Stromal cell of bone marrow (primary cell): ENCODE measurements around the gene IL22.
"Not testable (repeated sequence)": the region's sequence is repeated elsewhere in the genome, so short reads cannot be mapped to it uniquely, and the experiment has no call there.

Experiments
- DNase-seq: peaks from one replicate; pipeline ENCODE4 v3.0.0-alpha.2; 2012; ENCODE audit warnings: low read depth

Gene IL22

GRCh38 chr12:68229956-68230355 is 23.4 kb downstream of the IL22 start:
- no peak for DNase-seq

DNA sequence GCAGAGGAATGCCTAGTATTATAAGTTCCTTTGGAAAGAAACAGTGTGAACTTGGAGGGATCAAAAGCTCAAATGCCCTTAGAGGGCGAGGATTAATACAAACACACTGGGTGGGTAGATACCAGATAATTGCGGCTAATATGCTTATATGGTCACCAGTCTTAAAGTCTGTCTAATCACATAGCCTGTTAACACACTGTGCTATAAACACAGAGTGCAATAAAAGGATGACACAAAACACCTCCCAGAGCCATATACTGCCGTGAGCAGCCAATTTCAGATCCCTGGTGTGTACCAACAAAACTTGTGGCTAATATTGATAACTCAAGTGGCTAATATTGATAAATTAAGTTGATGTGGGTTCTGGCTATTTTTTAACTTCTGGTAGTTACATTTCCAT is 26.0 kb downstream of the IL22 start:
- DNase-seq: no peak

DNA sequence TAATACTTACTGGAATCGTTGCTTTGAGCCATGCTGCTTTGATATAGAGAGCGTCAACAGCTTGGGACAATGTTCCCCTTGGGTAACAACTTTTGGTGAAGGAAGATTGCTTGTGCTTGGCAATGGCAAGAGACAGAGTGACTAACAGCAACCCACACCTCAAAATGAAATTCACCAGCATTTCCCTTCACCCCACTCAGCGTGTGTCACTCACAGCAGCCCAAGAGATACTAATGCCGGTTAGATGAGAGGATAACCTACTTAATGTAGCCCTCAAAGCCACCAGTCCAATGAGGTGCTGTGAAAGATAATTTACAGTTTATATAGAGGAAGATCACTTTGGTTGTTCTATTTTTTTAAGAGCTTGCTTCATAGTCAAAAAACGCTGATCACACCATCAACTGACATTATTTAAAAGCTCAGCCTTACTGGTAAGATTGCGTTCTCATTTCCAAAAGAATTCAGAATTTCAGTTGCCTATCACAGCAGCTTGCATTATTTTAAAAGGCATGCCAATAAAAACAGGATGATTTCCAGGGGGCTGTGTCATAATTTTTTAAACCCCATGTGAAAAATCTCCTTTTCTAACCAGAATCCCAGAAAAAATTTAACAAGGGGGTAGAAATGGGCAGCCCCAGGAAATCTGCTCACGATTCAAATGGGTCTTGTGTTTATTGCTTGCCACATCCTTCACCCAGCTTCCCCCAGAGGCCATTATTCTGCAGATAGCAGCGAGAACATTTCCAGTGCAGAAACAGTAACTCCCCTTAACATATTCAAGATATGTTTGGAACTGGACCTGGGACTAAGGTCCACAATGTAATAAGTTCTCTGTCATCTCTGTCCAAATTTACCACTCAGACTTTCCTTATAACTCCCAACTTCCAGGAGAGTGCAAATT is 27.6 kb downstream of the IL22 start, which contains the start of gene IL26:
Gene IL26 (minus strand): TSS at position 235 of the 901 bp plus-strand sequence. CDS start 54 bp downstream, at position 181.
- DNase-seq: peak; percentile 71

DNA sequence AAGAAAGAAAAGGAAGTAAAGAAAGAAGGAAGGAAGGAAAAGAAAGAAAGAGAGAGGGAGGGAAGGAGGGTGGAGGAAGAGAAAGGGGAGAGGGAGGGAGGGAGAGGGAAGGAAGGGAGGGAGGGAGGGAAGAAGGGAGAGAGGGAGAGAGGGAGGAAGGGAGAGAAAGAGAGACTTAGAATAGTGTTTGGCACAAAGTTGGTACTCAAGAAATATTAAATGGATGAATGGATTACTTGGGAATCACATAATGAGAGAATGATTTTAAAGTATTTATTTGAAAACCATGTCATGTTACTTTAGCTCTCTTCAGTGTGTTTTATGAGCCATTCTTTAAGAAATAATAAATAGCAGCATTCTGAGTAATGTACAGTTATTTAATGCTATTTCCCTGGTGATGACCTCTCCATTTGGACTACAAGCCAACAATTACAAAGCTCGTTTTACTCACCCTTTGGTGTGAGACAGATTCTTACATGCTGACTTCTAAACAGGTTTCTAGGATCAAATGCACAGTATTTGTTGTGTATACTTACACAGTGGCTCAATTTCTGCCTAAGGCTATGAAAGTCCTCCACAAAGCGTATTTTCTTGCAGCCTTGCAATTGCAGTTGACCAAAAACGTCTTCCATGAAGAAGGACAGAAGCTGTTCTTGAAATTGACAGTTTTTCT is 28.7 kb downstream of the IL22 start:
- DNase-seq: peak; percentile 86

DNA sequence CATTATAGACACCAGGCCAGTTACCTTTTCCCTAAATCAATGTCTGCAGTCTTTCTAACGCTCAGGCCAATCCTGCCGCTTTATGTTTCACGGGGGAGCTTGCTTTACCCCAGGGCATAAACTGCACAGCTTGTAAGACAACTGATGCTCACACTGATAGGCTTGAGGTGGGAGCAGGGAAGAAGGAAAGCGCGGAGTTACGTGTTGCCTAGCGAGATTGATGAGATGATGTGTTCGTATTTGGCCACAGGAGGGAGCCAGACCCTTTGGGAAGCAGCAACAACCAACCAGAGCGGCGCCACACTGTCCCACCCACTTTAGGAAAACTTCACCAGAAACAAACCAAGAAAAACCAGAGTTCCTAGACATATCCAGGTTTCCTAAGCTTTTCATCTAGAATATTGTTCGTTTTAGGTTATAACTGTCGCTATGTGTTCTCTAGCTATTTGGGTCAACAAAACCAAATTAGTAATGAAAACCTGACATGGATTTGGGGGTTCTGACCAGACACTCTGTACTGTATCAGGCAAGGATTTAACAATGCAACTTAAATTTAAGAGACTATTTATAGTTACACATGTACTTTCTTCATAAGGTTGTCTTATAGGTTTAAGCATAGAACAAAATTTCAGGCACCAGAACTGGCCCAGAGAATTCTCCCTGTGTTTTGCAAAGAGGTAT is 30.2 kb downstream of the IL22 start:
- DNase-seq: peak; percentile 82

GRCh38 chr12:68222326-68222725 is 31.1 kb downstream of the IL22 start:
- no peak for DNase-seq

- no peak for DNase-seq
These were observed 31.9 kb downstream of the IL22 start for GRCh38 chr12:68221497-68221896.

DNA sequence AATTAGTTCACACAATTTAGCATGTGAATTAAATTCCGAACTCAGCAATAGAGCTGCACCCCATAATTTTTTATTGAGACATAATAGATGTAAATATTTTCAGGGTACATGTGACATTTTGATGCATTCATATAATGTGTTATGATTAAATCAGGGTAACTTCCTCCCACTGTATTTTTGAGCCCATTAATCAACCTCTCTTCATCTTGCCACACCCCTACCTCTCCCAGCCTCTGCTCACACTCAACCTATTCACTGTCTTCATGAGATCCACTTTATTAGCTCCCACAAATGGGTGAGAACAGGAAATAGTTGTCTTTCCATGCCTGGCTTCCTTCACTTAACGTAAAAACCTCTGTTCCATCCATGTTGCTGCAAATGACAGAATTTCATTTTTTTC is 42.5 kb downstream of the IL22 start:
- DNase-seq: no peak

- not testable (repeated sequence) for DNase-seq
These were observed 44.2 kb downstream of the IL22 start for GRCh38 chr12:68209048-68209728.

DNA sequence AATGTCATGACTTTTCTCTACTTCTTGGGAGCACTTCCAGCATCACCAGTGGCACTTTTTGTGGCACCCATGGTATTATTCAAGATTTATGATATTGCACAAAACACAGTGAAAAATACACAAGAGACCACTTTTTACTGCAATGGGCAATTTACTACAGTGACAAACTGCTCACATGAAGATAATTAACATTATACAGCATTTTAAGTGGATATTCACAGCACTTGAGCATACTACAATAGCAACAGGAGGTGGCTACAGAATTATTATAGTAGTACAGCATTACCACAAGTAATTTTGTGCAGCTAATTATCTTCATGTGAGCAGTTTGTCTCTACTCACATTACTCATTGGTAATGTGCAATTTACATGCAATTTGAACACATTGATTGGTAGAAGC is 46.1 kb downstream of the IL22 start:
- no peak for DNase-seq

- no peak for DNase-seq
These were observed 47.0 kb downstream of the IL22 start for GRCh38 chr12:68206446-68206845.

DNA sequence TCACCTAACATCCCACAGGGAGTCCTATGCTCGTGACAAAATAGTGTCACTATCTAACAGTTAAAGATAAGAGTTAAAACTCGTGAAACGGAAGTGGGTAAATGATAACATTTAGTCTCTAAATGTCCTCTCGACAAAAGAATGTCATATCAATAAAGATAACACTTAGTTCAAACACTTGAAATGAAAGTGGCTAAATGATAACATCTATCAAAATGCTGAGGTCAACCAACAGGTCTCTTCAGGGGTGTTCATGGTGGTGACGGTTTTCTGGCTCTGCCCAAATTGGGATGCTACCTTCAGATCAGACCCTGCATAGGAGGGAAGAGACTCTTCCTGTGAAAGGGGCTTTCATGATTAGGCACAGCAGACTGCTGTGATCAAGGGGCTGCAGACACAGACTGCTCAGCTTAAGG is 49.9 kb downstream of the IL22 start:
- no peak for DNase-seq

DNA sequence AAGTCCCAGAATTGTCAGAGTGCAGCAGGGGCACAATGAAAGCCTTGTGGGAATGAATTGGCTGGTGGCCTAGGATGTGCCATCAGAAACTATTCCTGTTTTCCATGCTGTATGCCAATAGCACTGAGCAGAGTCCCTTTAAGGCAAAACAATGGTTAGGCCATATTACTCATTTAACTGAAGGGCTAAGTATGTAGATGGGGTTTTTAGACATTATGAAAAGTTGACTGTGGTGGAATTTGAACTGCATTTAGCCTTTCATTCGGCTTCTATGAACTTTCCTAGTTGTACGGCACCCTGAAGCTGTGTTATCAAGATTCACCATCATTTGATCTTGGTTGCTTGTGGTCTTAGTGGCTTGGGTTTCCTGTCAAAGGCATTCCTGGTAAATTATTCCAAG is 52.5 kb downstream of the IL22 start:
- no peak for DNase-seq

DNA sequence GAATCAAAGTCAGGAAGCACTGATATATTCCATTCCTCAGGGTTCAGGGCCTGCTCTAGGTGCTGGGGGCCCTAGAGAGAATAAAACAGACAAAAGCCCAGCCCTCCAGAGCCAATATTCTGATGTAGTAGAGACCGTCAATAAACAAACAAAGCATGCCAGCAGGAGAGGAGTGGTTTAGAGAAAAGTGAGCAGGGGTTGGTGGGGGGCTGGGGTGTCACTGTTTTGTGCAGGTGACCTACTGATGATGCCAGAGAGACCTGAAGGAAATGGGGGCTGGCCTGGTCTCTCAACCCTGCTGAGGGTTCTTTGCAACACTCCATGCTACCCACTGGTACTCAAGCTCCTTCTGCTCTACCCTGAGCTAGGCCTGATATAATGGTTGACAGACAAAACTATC is 54.3 kb downstream of the IL22 start:
- no peak for DNase-seq

DNA sequence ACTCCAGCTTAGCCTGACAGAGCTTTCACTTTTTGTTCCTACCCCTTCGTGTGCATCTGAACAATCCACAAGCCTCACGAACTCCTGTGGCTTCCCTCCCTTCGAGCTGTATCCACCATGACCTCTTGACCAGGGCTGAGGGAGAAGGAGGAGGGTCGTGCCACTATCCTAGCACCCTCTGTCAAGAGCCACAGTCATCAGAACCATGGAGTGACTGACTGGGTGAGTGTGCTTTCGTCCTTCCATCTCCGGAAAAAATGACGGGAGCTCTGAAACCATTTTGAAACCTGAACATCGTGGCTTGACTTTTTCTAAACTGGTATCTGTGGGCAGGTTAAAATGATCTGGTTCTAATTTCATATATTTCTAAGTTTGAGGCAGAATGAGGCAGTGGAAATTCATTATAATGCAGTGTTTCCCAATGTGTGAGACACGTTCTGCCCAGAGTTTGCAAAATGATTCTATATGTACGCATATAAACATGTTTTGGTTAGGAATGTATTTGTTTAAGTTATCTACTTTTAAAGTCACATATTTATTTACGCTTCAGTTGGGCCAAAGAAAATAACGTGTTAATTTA is 54.8 kb downstream of the IL22 start:
- no peak for DNase-seq
